Neural cell (in vitro differentiated cells): Measurements from ENCODE around the gene EFCC1. TPM values are rescaled to one million over a fixed set of nuclear protein-coding genes. Genes with fewer than 3 reads are reported as not detected.
"Not testable (repeated sequence)": the region's sequence is repeated elsewhere in the genome, so short reads cannot be mapped to it uniquely, and the experiment has no call there.

ENCODE experiments used
- H2AFZ ChIP-seq: fragments of 200-600, 300-800 bp; sonication (generic), shearing (Covaris generic); 2 replicates; pipeline ENCODE4 v1.6.0; 2014; ENCODE audit warnings: low read depth, mild to moderate bottlenecking, antibody characterized with exemption, low read length, moderate library complexity
- H3F3A ChIP-seq: fragments of 200-600 bp; shearing (Covaris generic); 2 replicates; pipeline ENCODE4 v1.6.1; 2016; ENCODE audit warnings: mild to moderate bottlenecking, moderate library complexity, mixed read lengths, antibody characterized with exemption, low read length; ENCODE audit not compliant: insufficient read depth, poor library complexity, severe bottlenecking
- H3K27ac ChIP-seq: fragments of 200-600, 300-800 bp; sonication (generic), shearing (Covaris generic); 2 replicates; pipeline ENCODE4 v1.5.1; 2014; ENCODE audit warnings: mild to moderate bottlenecking, low read length, moderate library complexity
- H3K27me3 ChIP-seq: fragments of 300-800, 200-600 bp; sonication (generic), shearing (Covaris generic); 2 replicates; pipeline ENCODE4 v1.6.0; 2014; ENCODE audit warnings: mild to moderate bottlenecking, low read depth, low read length, moderate library complexity; ENCODE audit not compliant: insufficient read depth
- H3K36me3 ChIP-seq: fragments of 300-800, 200-600 bp; sonication (generic), shearing (Covaris generic); 2 replicates; pipeline ENCODE4 v1.5.1; 2014; ENCODE audit warnings: mild to moderate bottlenecking, antibody characterized with exemption, low read length, moderate library complexity; ENCODE audit not compliant: insufficient read depth
- H3K4me2 ChIP-seq: fragments of 300-800, 200-600 bp; sonication (generic), shearing (Covaris generic); 2 replicates; pipeline ENCODE4 v1.6.0; 2014; ENCODE audit warnings: mild to moderate bottlenecking, low read length
- H3K4me3 ChIP-seq: fragments of 300-800, 200-600 bp; sonication (generic), shearing (Covaris generic); 2 replicates; pipeline ENCODE4 v1.5.1; 2014; ENCODE audit warnings: mild to moderate bottlenecking, low read length, moderate library complexity
- H3K79me2 ChIP-seq: fragments of 200-600 bp; shearing (Covaris generic); replicated peaks from 2 replicates; pipeline ENCODE4 v1.6.0; 2014; ENCODE audit warnings: mild to moderate bottlenecking, low read length, moderate library complexity; ENCODE audit not compliant: insufficient read depth
- H3K9ac ChIP-seq: fragments of 300-800, 200-600 bp; sonication (generic), shearing (Covaris generic); 2 replicates; pipeline ENCODE4 v1.6.1; 2016; ENCODE audit warnings: mild to moderate bottlenecking, low read length, mixed read lengths
- H3K9me2 ChIP-seq: fragments of 200-600 bp; shearing (Covaris generic); 2 replicates; pipeline ENCODE4 v1.6.1; 2016; ENCODE audit warnings: mild to moderate bottlenecking, low read length, mixed read lengths; ENCODE audit not compliant: insufficient read depth
- H3K9me3 ChIP-seq: fragments of 200-600, 300-800 bp; sonication (generic), shearing (Covaris generic); 2 replicates; pipeline ENCODE4 v1.6.1; 2016; ENCODE audit warnings: mild to moderate bottlenecking, mixed run types, low read length, moderate library complexity, mixed read lengths
- H4K20me1 ChIP-seq: fragments of 200-600 bp; shearing (Covaris generic); 2 replicates; pipeline ENCODE4 v1.6.1; 2016; ENCODE audit warnings: mild to moderate bottlenecking, mixed run types; ENCODE audit not compliant: insufficient read depth
- EP300 ChIP-seq: fragments of 450-650 bp; conservative IDR thresholded peaks from 2 replicates; pipeline ENCODE4 v1.6.1; 2014; ENCODE audit warnings: antibody characterized with exemption, mild to moderate bottlenecking, moderate library complexity; ENCODE audit not compliant: poor library complexity, severe bottlenecking
- EZH2 ChIP-seq: fragments of 200-600, 300-800 bp; shearing (Covaris generic), sonication (generic); IDR thresholded peaks from 2 replicates; pipeline ENCODE4 v1.6.1; 2014; ENCODE audit warnings: antibody characterized with exemption, low read length, borderline replicate concordance, mild to moderate bottlenecking; ENCODE audit not compliant: insufficient read depth, poor library complexity, severe bottlenecking
- MXI1 ChIP-seq: fragments of 450-650 bp; conservative IDR thresholded peaks from 2 replicates; pipeline ENCODE4 v1.6.1; 2014; ENCODE audit warnings: antibody characterized with exemption, mild to moderate bottlenecking; ENCODE audit not compliant: poor library complexity, severe bottlenecking
- POLR2AphosphoS5 ChIP-seq: IDR thresholded peaks from 2 replicates; pipeline ENCODE4 v1.6.1; 2012
- RAD21 ChIP-seq: fragments of 450-650 bp; conservative IDR thresholded peaks from 2 replicates; pipeline ENCODE4 v1.6.1; 2014; ENCODE audit warnings: antibody characterized with exemption, mild to moderate bottlenecking, moderate library complexity
- REST ChIP-seq: IDR thresholded peaks from 2 replicates; pipeline ENCODE4 v1.6.1; 2012; ENCODE audit warnings: borderline replicate concordance
- SMC3 ChIP-seq: fragments of 450-650 bp; conservative IDR thresholded peaks from 2 replicates; pipeline ENCODE4 v1.6.1; 2014; ENCODE audit warnings: antibody characterized with exemption, mild to moderate bottlenecking, moderate library complexity; ENCODE audit not compliant: poor library complexity
- TAF1 ChIP-seq: IDR thresholded peaks from 2 replicates; pipeline ENCODE4 v1.6.1; 2012; ENCODE audit warnings: low read depth
- polyA plus RNA-seq: library from polyadenylated mRNA; depleted of rRNA; stranded (reverse); fragments of >200 nt; gene quantifications from 2 replicates; pipeline ENCODE4 v1.2.3, GENCODE V29; 2014
- TF ChIP-seq, protein P1 (sequence below): fragments of 450-650 bp; IDR thresholded peaks from 2 replicates; pipeline ENCODE4 v1.5.1; 2014; ENCODE audit warnings: antibody characterized with exemption, mild to moderate bottlenecking, moderate library complexity; ENCODE audit not compliant: poor library complexity, severe bottlenecking

EFCC1 gene
- polyA plus RNA-seq, 1 donor from 2014 or later: not detected

DNA sequence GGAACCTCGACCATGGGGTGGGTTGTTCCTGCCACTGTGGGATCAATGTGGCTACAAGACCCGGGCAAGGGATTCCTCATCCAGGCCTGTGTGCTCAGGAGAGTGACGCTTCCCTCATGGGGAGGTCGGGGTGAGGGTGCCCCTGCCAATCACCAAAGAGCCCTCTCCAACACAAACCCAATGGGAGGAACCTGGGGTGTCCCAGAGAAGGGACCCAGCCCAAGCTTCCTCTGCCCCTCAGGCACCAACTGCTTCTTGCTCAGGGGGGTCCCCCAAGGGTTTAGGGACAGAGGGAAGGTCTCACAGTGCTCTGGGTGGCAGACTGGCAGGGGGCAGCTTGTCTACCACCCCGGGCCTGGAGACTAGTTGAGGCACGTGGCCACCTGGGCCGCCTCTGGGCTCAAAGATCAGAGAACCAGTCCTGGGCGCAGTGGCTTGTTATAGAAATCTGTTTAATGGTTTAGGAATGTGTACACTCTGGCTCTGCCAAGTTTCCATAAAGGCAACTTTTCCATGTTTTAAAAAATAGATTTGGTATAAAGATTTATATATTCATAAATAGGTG, 86.1 kb downstream of the EFCC1 start:
- H3K27ac ChIP-seq: no peak overlapping the region
- H3K9me2 ChIP-seq: no peaks in the 10 kb centered on the region
- TF ChIP-seq REST (no peak), EP300 (no peak), RAD21 (no peak), TAF1 (no peak), SMC3 (no peak), EZH2 (no peak), POLR2AphosphoS5 (no peak), MXI1 (no peak)
- TF ChIP-seq, protein P1, sequence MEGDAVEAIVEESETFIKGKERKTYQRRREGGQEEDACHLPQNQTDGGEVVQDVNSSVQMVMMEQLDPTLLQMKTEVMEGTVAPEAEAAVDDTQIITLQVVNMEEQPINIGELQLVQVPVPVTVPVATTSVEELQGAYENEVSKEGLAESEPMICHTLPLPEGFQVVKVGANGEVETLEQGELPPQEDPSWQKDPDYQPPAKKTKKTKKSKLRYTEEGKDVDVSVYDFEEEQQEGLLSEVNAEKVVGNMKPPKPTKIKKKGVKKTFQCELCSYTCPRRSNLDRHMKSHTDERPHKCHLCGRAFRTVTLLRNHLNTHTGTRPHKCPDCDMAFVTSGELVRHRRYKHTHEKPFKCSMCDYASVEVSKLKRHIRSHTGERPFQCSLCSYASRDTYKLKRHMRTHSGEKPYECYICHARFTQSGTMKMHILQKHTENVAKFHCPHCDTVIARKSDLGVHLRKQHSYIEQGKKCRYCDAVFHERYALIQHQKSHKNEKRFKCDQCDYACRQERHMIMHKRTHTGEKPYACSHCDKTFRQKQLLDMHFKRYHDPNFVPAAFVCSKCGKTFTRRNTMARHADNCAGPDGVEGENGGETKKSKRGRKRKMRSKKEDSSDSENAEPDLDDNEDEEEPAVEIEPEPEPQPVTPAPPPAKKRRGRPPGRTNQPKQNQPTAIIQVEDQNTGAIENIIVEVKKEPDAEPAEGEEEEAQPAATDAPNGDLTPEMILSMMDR: no peak
- H2AFZ ChIP-seq: no peak overlapping the region
- H3K36me3 ChIP-seq: no peaks in the 10 kb centered on the region
- H3K79me2 ChIP-seq: no peaks in the 10 kb centered on the region
- H3F3A ChIP-seq: no peaks in the 10 kb centered on the region
- no peaks in the 10 kb centered on the region for H4K20me1 ChIP-seq
- H3K4me2 ChIP-seq: no peak overlapping the region
- no peaks in the 10 kb centered on the region for H3K27me3 ChIP-seq
- no peaks in the 10 kb centered on the region for H3K9me3 ChIP-seq
- H3K9ac ChIP-seq: no peak overlapping the region
- no peak overlapping the region for H3K4me3 ChIP-seq

- not testable (repeated sequence) for H3K27ac ChIP-seq, H2AFZ ChIP-seq, H3K4me3 ChIP-seq, H3K9ac ChIP-seq, H3K4me2 ChIP-seq, H3K27me3 ChIP-seq, H3K79me2 ChIP-seq, H3K9me3 ChIP-seq, H4K20me1 ChIP-seq, H3K9me2 ChIP-seq, H3F3A ChIP-seq, H3K36me3 ChIP-seq
Measured at GRCh38 chr3:129087904-129088303, 86.8 kb downstream of the EFCC1 start.

DNA sequence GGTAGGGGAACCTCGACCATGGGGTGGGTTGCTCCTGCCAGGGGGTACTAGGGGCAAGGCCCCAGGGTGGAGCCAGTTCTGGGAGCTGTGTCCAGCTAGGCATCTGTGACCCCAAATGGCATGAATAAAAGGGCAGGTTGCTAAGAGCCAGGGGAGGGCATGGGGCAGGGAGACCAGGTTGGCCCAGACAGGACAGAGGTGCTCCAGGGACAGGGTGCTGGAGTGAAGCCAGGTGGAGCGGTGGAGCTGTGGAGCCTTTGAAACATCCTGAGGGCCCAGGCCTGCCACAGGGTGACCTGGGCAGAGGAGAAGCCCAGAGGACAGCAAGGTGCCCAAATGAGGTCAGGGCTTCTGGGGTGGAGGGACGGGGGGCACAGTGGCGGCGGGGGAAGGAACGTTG, 87.2 kb downstream of the EFCC1 start:
- H3K9ac ChIP-seq, H3K9me2 ChIP-seq, H3K27me3 ChIP-seq, H3K9me3 ChIP-seq, H3F3A ChIP-seq, H2AFZ ChIP-seq, H3K4me2 ChIP-seq, H3K4me3 ChIP-seq, H3K36me3 ChIP-seq, H3K79me2 ChIP-seq, H3K27ac ChIP-seq, H4K20me1 ChIP-seq: not testable (repeated sequence)

Other genes starting within 250 kb of the EFCC1 start
- 33.5 and 48.9 TPM in 2 replicates for gene ACAD9, start 121.7 kb upstream of the EFCC1 start, polyA plus RNA-seq
- gene CFAP92, start 7.2 kb upstream of the EFCC1 start, polyA plus RNA-seq: 0.69 and 1.6 TPM in 2 replicates
- not detected in 2 replicates for gene GP9, start 59.5 kb downstream of the EFCC1 start, polyA plus RNA-seq
- 0.57 TPM in 1 of 2 replicates, not detected in the other for gene RAB43, start 120.5 kb downstream of the EFCC1 start, polyA plus RNA-seq
- gene ISY1, start 159.8 kb downstream of the EFCC1 start, polyA plus RNA-seq: 23.3 and 24.9 TPM in 2 replicates
- gene CNBP, start 182.6 kb downstream of the EFCC1 start, polyA plus RNA-seq: 278 and 329 TPM in 2 replicates
- gene COPG1, start 248.3 kb downstream of the EFCC1 start, polyA plus RNA-seq: 75.0 and 92.7 TPM in 2 replicates